HG03060 (cell line): Measurements from ENCODE around the gene SLC40A1.
"Not testable (repeated sequence)": the region's sequence is repeated elsewhere in the genome, so short reads cannot be mapped to it uniquely, and the experiment has no call there.

Experiments
- ATAC-seq: cut with Tn5 transposase; IDR thresholded peaks from one replicate; pipeline ENCODE4 v1.9.1; 2021; ENCODE audit warnings: low read depth, moderate number of reproducible peaks; ENCODE audit not compliant: unreplicated experiment

The SLC40A1 gene

GRCh38 chr2:189601652-189602051, 21.1 kb upstream of the SLC40A1 start:
- not testable (repeated sequence) for ATAC-seq

GRCh38 chr2:189601043-189601442, 20.5 kb upstream of the SLC40A1 start:
- no peak for ATAC-seq

- ATAC-seq: no peak
These were observed 18.7 kb upstream of the SLC40A1 start for GRCh38 chr2:189599245-189599644.

- no peak for ATAC-seq
These were observed 14.8 kb upstream of the SLC40A1 start for GRCh38 chr2:189595417-189595816.

- ATAC-seq: no peak
These were observed 13.7 kb upstream of the SLC40A1 start for GRCh38 chr2:189594305-189594704.

GRCh38 chr2:189593115-189593514, 12.5 kb upstream of the SLC40A1 start:
- ATAC-seq: no peak

- ATAC-seq: no peak
These were observed 11.9 kb upstream of the SLC40A1 start for GRCh38 chr2:189592353-189592984.

GRCh38 chr2:189587780-189588179, 7.2 kb upstream of the SLC40A1 start:
- no peak for ATAC-seq

- ATAC-seq: no peak
These were observed 4.7 kb upstream of the SLC40A1 start for GRCh38 chr2:189585226-189585756.

GRCh38 chr2:189584686-189585085, 4.1 kb upstream of the SLC40A1 start:
- no peak for ATAC-seq

- ATAC-seq: no peak
These were observed 2.9 kb upstream of the SLC40A1 start for GRCh38 chr2:189583227-189584198.

GRCh38 chr2:189582809-189583192, 2.2 kb upstream of the SLC40A1 start:
- no peak for ATAC-seq

- no peak for ATAC-seq
These were observed 1.7 kb upstream of the SLC40A1 start for GRCh38 chr2:189582140-189582808.

- ATAC-seq: no peak
These were observed 961 bp upstream of the SLC40A1 start for GRCh38 chr2:189581354-189582139.

GRCh38 chr2:189580241-189580651, 340 bp downstream of the SLC40A1 start:
- no peak for ATAC-seq

- ATAC-seq: no peak
These were observed 900 bp downstream of the SLC40A1 start for GRCh38 chr2:189579585-189580186.

GRCh38 chr2:189578272-189578950, 2.2 kb downstream of the SLC40A1 start:
- no peak for ATAC-seq

GRCh38 chr2:189577121-189577520, 3.5 kb downstream of the SLC40A1 start:
- no peak for ATAC-seq

GRCh38 chr2:189576396-189576795, 4.2 kb downstream of the SLC40A1 start:
- no peak for ATAC-seq
